ENCODE results near the gene DMRT3.

DNA sequence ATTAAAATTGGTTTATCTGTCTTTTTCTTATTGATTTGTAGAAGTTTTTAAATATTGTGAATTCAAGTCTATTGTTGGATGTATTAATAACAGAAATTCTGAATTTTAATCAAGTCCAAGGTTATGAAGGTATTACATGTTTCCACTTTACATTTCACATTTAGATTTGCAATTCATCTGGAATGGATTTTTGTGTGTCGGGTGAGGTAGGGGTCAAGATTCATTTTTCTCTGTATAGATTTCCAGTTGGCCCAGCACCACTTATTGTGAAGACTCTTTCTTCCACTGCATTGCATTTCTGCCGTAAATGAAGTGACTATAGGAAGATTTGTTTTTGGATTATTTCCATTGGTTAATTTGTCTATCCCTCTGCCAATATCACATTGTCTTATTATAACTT lies 38.2 kb downstream of the DMRT3 start:
- no peak for TF ChIP-seq ZNF423 (tag by site-specific recombination; IDR thresholded peaks at IDR 0.05)
- TF ChIP-seq, protein P1, sequence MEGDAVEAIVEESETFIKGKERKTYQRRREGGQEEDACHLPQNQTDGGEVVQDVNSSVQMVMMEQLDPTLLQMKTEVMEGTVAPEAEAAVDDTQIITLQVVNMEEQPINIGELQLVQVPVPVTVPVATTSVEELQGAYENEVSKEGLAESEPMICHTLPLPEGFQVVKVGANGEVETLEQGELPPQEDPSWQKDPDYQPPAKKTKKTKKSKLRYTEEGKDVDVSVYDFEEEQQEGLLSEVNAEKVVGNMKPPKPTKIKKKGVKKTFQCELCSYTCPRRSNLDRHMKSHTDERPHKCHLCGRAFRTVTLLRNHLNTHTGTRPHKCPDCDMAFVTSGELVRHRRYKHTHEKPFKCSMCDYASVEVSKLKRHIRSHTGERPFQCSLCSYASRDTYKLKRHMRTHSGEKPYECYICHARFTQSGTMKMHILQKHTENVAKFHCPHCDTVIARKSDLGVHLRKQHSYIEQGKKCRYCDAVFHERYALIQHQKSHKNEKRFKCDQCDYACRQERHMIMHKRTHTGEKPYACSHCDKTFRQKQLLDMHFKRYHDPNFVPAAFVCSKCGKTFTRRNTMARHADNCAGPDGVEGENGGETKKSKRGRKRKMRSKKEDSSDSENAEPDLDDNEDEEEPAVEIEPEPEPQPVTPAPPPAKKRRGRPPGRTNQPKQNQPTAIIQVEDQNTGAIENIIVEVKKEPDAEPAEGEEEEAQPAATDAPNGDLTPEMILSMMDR (tag by site-specific recombination; IDR thresholded peaks at IDR 0.05) = no peak
- TF ChIP-seq ZBTB1 (tag by site-specific recombination; IDR thresholded peaks at IDR 0.05) = no peak
- TF ChIP-seq, protein P2, sequence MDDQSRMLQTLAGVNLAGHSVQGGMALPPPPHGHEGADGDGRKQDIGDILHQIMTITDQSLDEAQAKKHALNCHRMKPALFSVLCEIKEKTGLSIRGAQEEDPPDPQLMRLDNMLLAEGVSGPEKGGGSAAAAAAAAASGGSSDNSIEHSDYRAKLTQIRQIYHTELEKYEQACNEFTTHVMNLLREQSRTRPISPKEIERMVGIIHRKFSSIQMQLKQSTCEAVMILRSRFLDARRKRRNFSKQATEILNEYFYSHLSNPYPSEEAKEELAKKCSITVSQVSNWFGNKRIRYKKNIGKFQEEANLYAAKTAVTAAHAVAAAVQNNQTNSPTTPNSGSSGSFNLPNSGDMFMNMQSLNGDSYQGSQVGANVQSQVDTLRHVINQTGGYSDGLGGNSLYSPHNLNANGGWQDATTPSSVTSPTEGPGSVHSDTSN (CRISPR knock-in tag; IDR thresholded peaks at IDR 0.05) = no peak
- no peak for TF ChIP-seq ZNF140 (tag by site-specific recombination; IDR thresholded peaks at IDR 0.05)
- TF ChIP-seq YY1 (tag by site-specific recombination; IDR thresholded peaks at IDR 0.05) = no peak
- TF ChIP-seq, protein P3, sequence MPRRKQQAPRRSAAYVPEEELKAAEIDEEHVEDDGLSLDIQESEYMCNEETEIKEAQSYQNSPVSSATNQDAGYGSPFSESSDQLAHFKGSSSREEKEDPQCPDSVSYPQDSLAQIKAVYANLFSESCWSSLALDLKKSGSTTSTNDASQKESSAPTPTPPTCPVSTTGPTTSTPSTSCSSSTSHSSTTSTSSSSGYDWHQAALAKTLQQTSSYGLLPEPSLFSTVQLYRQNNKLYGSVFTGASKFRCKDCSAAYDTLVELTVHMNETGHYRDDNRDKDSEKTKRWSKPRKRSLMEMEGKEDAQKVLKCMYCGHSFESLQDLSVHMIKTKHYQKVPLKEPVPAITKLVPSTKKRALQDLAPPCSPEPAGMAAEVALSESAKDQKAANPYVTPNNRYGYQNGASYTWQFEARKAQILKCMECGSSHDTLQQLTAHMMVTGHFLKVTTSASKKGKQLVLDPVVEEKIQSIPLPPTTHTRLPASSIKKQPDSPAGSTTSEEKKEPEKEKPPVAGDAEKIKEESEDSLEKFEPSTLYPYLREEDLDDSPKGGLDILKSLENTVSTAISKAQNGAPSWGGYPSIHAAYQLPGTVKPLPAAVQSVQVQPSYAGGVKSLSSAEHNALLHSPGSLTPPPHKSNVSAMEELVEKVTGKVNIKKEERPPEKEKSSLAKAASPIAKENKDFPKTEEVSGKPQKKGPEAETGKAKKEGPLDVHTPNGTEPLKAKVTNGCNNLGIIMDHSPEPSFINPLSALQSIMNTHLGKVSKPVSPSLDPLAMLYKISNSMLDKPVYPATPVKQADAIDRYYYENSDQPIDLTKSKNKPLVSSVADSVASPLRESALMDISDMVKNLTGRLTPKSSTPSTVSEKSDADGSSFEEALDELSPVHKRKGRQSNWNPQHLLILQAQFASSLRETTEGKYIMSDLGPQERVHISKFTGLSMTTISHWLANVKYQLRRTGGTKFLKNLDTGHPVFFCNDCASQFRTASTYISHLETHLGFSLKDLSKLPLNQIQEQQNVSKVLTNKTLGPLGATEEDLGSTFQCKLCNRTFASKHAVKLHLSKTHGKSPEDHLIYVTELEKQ (tag by site-specific recombination; IDR thresholded peaks at IDR 0.05; ENCODE audit: borderline replicate concordance) = no peak
- no peak for TF ChIP-seq ZNF184 (tag by site-specific recombination; IDR thresholded peaks at IDR 0.05)
- TF ChIP-seq, protein P4, sequence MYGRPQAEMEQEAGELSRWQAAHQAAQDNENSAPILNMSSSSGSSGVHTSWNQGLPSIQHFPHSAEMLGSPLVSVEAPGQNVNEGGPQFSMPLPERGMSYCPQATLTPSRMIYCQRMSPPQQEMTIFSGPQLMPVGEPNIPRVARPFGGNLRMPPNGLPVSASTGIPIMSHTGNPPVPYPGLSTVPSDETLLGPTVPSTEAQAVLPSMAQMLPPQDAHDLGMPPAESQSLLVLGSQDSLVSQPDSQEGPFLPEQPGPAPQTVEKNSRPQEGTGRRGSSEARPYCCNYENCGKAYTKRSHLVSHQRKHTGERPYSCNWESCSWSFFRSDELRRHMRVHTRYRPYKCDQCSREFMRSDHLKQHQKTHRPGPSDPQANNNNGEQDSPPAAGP (tag by site-specific recombination; IDR thresholded peaks at IDR 0.05) = no peak
- TF ChIP-seq MEIS1 (CRISPR knock-in tag; IDR thresholded peaks at IDR 0.05; ENCODE audit: borderline replicate concordance) = no peak
- TF ChIP-seq ZNF843 (tag by site-specific recombination; IDR thresholded peaks at IDR 0.05) = no peak
- TF ChIP-seq ZNF302 (tag by site-specific recombination; IDR thresholded peaks at IDR 0.05; ENCODE audit: low read depth) = no peak
- no peak for TF ChIP-seq ZNF248 (tag by site-specific recombination; IDR thresholded peaks at IDR 0.05)
- TF ChIP-seq ZSCAN23 (tag by site-specific recombination; IDR thresholded peaks at IDR 0.05) = no peak
